ENCODE data around the gene CYP39A1. TPM values are rescaled to one million over a fixed set of nuclear protein-coding genes. Genes with fewer than 3 reads are reported as not detected.

Gene CYP39A1
- total RNA-seq, 1 experiment from 2014 or later: not detected

DNA sequence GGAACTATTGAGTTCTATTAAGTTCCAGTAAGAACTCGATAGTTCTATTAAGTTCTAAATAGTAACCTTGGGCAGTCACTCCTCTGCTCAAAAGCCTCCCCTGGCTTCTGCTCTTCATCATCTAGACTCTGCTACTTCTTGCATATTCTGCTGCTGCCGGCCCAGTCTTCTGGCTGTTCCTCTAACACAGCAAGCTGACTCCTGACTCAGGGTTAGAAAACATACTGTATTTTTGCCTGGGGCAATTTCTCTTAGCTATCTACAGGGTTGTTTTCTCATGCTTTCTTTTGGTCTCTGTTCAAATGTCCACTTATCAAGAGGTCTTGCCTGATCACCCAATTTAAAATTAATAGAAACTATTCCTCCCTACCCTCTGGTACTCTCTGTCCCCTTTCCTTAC is 14.8 kb upstream of the CYP39A1 start:
- Mint-ChIP-seq H3K4me1 (ENCODE audit: low read depth, unreplicated experiment) (no peaks in the 10 kb centered on the region), H3K9me3 (ENCODE audit: unreplicated experiment) (no peaks in the 10 kb centered on the region), H3K27ac (ENCODE audit: unreplicated experiment) (no peak overlapping the region), H3K36me3 (ENCODE audit: insufficient read depth, unreplicated experiment) (no peaks in the 10 kb centered on the region), H3K4me3 (ENCODE audit: unreplicated experiment) (no peak overlapping the region), H3K27me3 (ENCODE audit: insufficient read depth, unreplicated experiment) (peaks cover 3% of the 10 kb centered on the region)
- H3K4me1 ChIP-seq: no peaks in the 10 kb centered on the region
- DNase-seq: no peak
- no peaks in the 10 kb centered on the region for H3K27me3 ChIP-seq (replicated peaks; ENCODE audit: control insufficient read depth, insufficient read depth, low read length)
- no peak overlapping the region for H3K4me3 ChIP-seq (ENCODE audit: low read depth, low read length)
- intact Hi-C loops (cut with micrococcal nuclease; ENCODE audit: unreplicated experiment): no loop called here
- no peaks in the 10 kb centered on the region for H3K9me3 ChIP-seq
- no TSS peak for BruUV-seq (replicated peaks)
- ChIA-PET CTCF (no interaction called here), POLR2A (no interaction called here)
- TF ChIP-seq, protein P1, sequence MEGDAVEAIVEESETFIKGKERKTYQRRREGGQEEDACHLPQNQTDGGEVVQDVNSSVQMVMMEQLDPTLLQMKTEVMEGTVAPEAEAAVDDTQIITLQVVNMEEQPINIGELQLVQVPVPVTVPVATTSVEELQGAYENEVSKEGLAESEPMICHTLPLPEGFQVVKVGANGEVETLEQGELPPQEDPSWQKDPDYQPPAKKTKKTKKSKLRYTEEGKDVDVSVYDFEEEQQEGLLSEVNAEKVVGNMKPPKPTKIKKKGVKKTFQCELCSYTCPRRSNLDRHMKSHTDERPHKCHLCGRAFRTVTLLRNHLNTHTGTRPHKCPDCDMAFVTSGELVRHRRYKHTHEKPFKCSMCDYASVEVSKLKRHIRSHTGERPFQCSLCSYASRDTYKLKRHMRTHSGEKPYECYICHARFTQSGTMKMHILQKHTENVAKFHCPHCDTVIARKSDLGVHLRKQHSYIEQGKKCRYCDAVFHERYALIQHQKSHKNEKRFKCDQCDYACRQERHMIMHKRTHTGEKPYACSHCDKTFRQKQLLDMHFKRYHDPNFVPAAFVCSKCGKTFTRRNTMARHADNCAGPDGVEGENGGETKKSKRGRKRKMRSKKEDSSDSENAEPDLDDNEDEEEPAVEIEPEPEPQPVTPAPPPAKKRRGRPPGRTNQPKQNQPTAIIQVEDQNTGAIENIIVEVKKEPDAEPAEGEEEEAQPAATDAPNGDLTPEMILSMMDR (IDR thresholded peaks at IDR 0.05; ENCODE audit: insufficient read depth in 1 of 2, low read depth in 1 of 2, low read length in 1 of 2, severe bottlenecking in 1 of 2, unreplicated experiment in 1 of 2): no peak
- H3K36me3 ChIP-seq (ENCODE audit: control insufficient read depth, insufficient read depth, low read length): no peaks in the 10 kb centered on the region

DNA sequence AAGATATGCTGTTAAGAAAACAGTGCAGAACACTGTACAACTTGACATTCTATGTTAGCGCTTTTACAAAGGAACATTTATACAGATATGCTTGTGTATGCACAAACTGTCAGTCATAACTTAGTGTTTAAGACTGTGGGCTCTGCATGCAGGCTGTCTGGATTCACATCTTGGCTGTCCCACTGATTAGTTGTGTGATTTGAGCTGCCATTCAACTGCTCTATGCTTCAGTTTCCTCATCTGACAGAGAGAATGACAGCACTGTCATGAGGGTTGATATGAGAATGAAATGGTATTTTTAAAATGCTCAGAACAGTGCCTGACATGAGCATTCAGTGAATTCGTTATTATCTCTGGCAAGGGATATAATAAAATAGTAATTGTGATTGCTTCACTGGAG is 8.9 kb upstream of the CYP39A1 start:
- H3K36me3 ChIP-seq (ENCODE audit: control insufficient read depth, insufficient read depth, low read length): no peaks in the 10 kb centered on the region
- Mint-ChIP-seq H3K27ac (ENCODE audit: unreplicated experiment) (no peak overlapping the region), H3K9me3 (ENCODE audit: unreplicated experiment) (no peaks in the 10 kb centered on the region), H3K4me3 (ENCODE audit: unreplicated experiment) (no peak overlapping the region), H3K4me1 (ENCODE audit: low read depth, unreplicated experiment) (no peaks in the 10 kb centered on the region), H3K27me3 (ENCODE audit: insufficient read depth, unreplicated experiment) (peaks cover 6% of the 10 kb centered on the region), H3K36me3 (ENCODE audit: insufficient read depth, unreplicated experiment) (no peaks in the 10 kb centered on the region)
- POLR2A ChIA-PET: no interaction called here
- BruUV-seq (replicated peaks): no TSS peak
- no peaks in the 10 kb centered on the region for H3K9me3 ChIP-seq
- no peak overlapping the region for H3K4me3 ChIP-seq (ENCODE audit: low read depth, low read length)
- no peak for DNase-seq
- CTCF ChIA-PET: no interaction called here
- intact Hi-C loops (cut with micrococcal nuclease; ENCODE audit: unreplicated experiment): no loop called here
- H3K27me3 ChIP-seq (replicated peaks; ENCODE audit: control insufficient read depth, insufficient read depth, low read length): no peaks in the 10 kb centered on the region
- no peaks in the 10 kb centered on the region for H3K4me1 ChIP-seq
- TF ChIP-seq, protein P1 (IDR thresholded peaks at IDR 0.05; ENCODE audit: insufficient read depth in 1 of 2, low read depth in 1 of 2, low read length in 1 of 2, severe bottlenecking in 1 of 2, unreplicated experiment in 1 of 2): no peak

DNA sequence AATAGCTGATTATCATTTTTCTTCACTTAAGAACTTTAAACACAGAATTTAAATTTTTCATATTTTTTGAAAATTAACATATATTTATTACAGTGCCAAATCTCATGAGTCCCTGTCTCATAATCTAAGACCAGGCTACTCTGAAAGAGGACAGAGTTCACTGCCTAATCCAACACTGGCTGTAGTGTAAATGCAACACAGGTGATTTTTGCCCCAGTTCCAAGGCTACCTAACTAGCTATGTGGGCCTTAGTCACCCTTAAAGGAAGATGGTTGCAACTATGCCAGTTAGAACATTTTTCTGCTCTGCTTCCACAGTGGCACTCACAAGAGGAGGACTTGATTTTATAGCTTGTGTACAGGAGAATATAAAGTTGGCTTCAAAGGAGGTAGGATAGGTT is 5.0 kb upstream of the CYP39A1 start:
- no peak overlapping the region for H3K27ac Mint-ChIP-seq (ENCODE audit: unreplicated experiment)
- BruUV-seq (replicated peaks): no TSS peak
- ChIA-PET CTCF (no interaction called here), POLR2A (no interaction called here)
- H3K9me3 ChIP-seq: no peaks in the 10 kb centered on the region
- no peak overlapping the region for H3K4me3 ChIP-seq (ENCODE audit: low read depth, low read length)
- H3K27me3 Mint-ChIP-seq (ENCODE audit: insufficient read depth, unreplicated experiment): peaks cover 18% of the 10 kb centered on the region
- H3K4me3 Mint-ChIP-seq (ENCODE audit: unreplicated experiment): no peak overlapping the region
- TF ChIP-seq, protein P1 (IDR thresholded peaks at IDR 0.05; ENCODE audit: insufficient read depth in 1 of 2, low read depth in 1 of 2, low read length in 1 of 2, severe bottlenecking in 1 of 2, unreplicated experiment in 1 of 2): no peak
- no peaks in the 10 kb centered on the region for H3K27me3 ChIP-seq (replicated peaks; ENCODE audit: control insufficient read depth, insufficient read depth, low read length)
- intact Hi-C loops (cut with micrococcal nuclease; ENCODE audit: unreplicated experiment): no loop called here
- H3K4me1 Mint-ChIP-seq (ENCODE audit: low read depth, unreplicated experiment): peaks cover 5% of the 10 kb centered on the region
- H3K9me3 Mint-ChIP-seq (ENCODE audit: unreplicated experiment): no peaks in the 10 kb centered on the region
- H3K36me3 ChIP-seq (ENCODE audit: control insufficient read depth, insufficient read depth, low read length): no peaks in the 10 kb centered on the region
- DNase-seq: no peak
- H3K36me3 Mint-ChIP-seq (ENCODE audit: insufficient read depth, unreplicated experiment): no peaks in the 10 kb centered on the region
- peaks cover 7% of the 10 kb centered on the region; the same call in 1 of the 2 replicates for H3K4me1 ChIP-seq
